ENCODE results near the gene MGAT5.

The MGAT5 gene

GRCh38 chr2:134407154-134407890 lies 153.4 kb downstream of the MGAT5 start:
- no peak for DNase-seq

GRCh38 chr2:134408386-134408785 lies 154.5 kb downstream of the MGAT5 start:
- DNase-seq = no peak

- no peak for DNase-seq
These were observed 154.9 kb downstream of the MGAT5 start for GRCh38 chr2:134408791-134409190.

- no peak for DNase-seq
These were observed 156.1 kb downstream of the MGAT5 start for GRCh38 chr2:134410006-134410405.

GRCh38 chr2:134410831-134411231 lies 157.0 kb downstream of the MGAT5 start:
- DNase-seq = no peak

- DNase-seq = no peak
These were observed 157.5 kb downstream of the MGAT5 start for GRCh38 chr2:134411279-134411827.

- peak; percentile 59 for DNase-seq
These were observed 158.2 kb downstream of the MGAT5 start for GRCh38 chr2:134411828-134412638.

- DNase-seq = no peak
These were observed 158.7 kb downstream of the MGAT5 start for GRCh38 chr2:134412639-134412999.

GRCh38 chr2:134413430-134413829 lies 159.6 kb downstream of the MGAT5 start:
- DNase-seq = no peak

GRCh38 chr2:134413912-134414311 lies 160.0 kb downstream of the MGAT5 start:
- no peak for DNase-seq

GRCh38 chr2:134416018-134416417 lies 162.1 kb downstream of the MGAT5 start:
- DNase-seq = no peak

- no peak for DNase-seq
These were observed 162.8 kb downstream of the MGAT5 start for GRCh38 chr2:134416637-134417036.

- no peak for DNase-seq
These were observed 164.2 kb downstream of the MGAT5 start for GRCh38 chr2:134417968-134418582.

GRCh38 chr2:134420259-134420658 lies 166.4 kb downstream of the MGAT5 start:
- DNase-seq = no peak

GRCh38 chr2:134420920-134421319 lies 167.0 kb downstream of the MGAT5 start:
- no peak for DNase-seq

GRCh38 chr2:134421556-134422328 lies 167.9 kb downstream of the MGAT5 start:
- no peak for DNase-seq

- DNase-seq = no peak
These were observed 172.0 kb downstream of the MGAT5 start for GRCh38 chr2:134425724-134426496.

- no peak for DNase-seq
These were observed 172.8 kb downstream of the MGAT5 start for GRCh38 chr2:134426721-134427120.

- no peak for DNase-seq
These were observed 176.0 kb downstream of the MGAT5 start for GRCh38 chr2:134429886-134430285.

GRCh38 chr2:134431838-134432434 lies 178.1 kb downstream of the MGAT5 start:
- DNase-seq = no peak

- no peak for DNase-seq
These were observed 178.6 kb downstream of the MGAT5 start for GRCh38 chr2:134432435-134432883.

Measured in NCI-H446 treated with DMSO at 0.1 percent for 48 hours (cell line).